Osteoblast (primary cell): Measurements from ENCODE around the gene KAZN. TPM values are rescaled to one million over a fixed set of nuclear protein-coding genes. Genes with fewer than 3 reads are reported as not detected.

Experiments
- DNase-seq: peaks from one replicate; pipeline ENCODE4 v3.0.0; 2011; ENCODE audit warnings: low spot score, mixed read lengths; ENCODE audit not compliant: insufficient read length; ENCODE audit errors: missing footprints
- H2AFZ ChIP-seq: 2 replicates; pipeline ENCODE4 v1.6.0; 2011; ENCODE audit warnings: mild to moderate bottlenecking, low read length
- H3K27ac ChIP-seq: 2 replicates; pipeline ENCODE4 v1.5.1; 2011; ENCODE audit warnings: mild to moderate bottlenecking, low read depth, low read length, moderate library complexity
- H3K27me3 ChIP-seq: 2 replicates; pipeline ENCODE4 v1.6.0; 2012; ENCODE audit warnings: mild to moderate bottlenecking, control low read depth, inconsistent platforms, low read length, moderate library complexity; ENCODE audit not compliant: insufficient read depth
- H3K36me3 ChIP-seq: 2 replicates; pipeline ENCODE4 v1.5.1; 2011; ENCODE audit warnings: mild to moderate bottlenecking, low read length, control low read depth, moderate library complexity; ENCODE audit not compliant: insufficient read depth
- H3K4me1 ChIP-seq: 2 replicates; pipeline ENCODE4 v1.5.1; 2011; ENCODE audit warnings: mild to moderate bottlenecking, low read length, control low read depth, moderate library complexity; ENCODE audit not compliant: insufficient read depth
- H3K4me2 ChIP-seq: 2 replicates; pipeline ENCODE4 v1.6.0; 2011; ENCODE audit warnings: mild to moderate bottlenecking, low read length; ENCODE audit not compliant: insufficient read depth
- H3K4me3 ChIP-seq: fragments of 200-600 bp; sonication (generic); 3 replicates; pipeline ENCODE4 v1.5.1; 2012; ENCODE audit warnings: mild to moderate bottlenecking, low read length, inconsistent platforms; ENCODE audit not compliant: insufficient read depth
- H3K79me2 ChIP-seq: 2 replicates; pipeline ENCODE4 v1.6.0; 2012; ENCODE audit warnings: mild to moderate bottlenecking, low read length, control low read depth, inconsistent platforms; ENCODE audit not compliant: insufficient read depth
- H3K9me3 ChIP-seq: 2 replicates; pipeline ENCODE4 v1.5.1; 2011; ENCODE audit warnings: low read depth, low read length, control low read depth
- H4K20me1 ChIP-seq: 2 replicates; pipeline ENCODE4 v1.6.0; 2012; ENCODE audit warnings: mild to moderate bottlenecking, low read length, control low read depth; ENCODE audit not compliant: insufficient read depth
- CTCF ChIP-seq: IDR thresholded peaks from 2 replicates; pipeline ENCODE4 v1.5.1; 2011; ENCODE audit warnings: mild to moderate bottlenecking, low read depth, low read length, moderate library complexity; ENCODE audit errors: extremely low read depth
- total RNA-seq: library from RNA; depleted of rRNA; stranded (reverse); fragments of >200 nt; gene quantifications from 2 replicates; pipeline ENCODE4 v1.2.3, GENCODE V29; 2012

KAZN gene
- total RNA-seq, 1 donor = 9.0 TPM

- Histone ChIP-seq H3K27ac (no peak overlapping the region), H2AFZ (no peak overlapping the region), H3K4me2 (no peak overlapping the region), H3K36me3 (no peaks in the 10 kb centered on the region), H3K9me3 (no peaks in the 10 kb centered on the region), H3K4me1 (no peaks in the 10 kb centered on the region), H3K4me3 (no peak overlapping the region), H3K79me2 (no peaks in the 10 kb centered on the region), H4K20me1 (peaks cover 7% of the 10 kb centered on the region), H3K27me3 (no peaks in the 10 kb centered on the region)
- DNase-seq = peak; percentile 50
- no peak for TF ChIP-seq CTCF
These were observed 450.6 kb downstream of the KAZN start for GRCh38 chr1:15049067-15049466.

- peak; percentile 42 for DNase-seq
- no peaks in the 10 kb centered on the region for H3K36me3 ChIP-seq
- TF ChIP-seq CTCF = no peak
- no peaks in the 10 kb centered on the region for H3K79me2 ChIP-seq
- no peak overlapping the region for H3K4me3 ChIP-seq
- H3K27me3 ChIP-seq = no peaks in the 10 kb centered on the region
- no peaks in the 10 kb centered on the region for H3K4me1 ChIP-seq
- peaks cover 8% of the 10 kb centered on the region for H4K20me1 ChIP-seq
- no peaks in the 10 kb centered on the region for H3K9me3 ChIP-seq
- no peak overlapping the region for H2AFZ ChIP-seq
- no peak overlapping the region for H3K27ac ChIP-seq
- no peak overlapping the region for H3K4me2 ChIP-seq
These were observed 453.5 kb downstream of the KAZN start for GRCh38 chr1:15051882-15052528.

DNA sequence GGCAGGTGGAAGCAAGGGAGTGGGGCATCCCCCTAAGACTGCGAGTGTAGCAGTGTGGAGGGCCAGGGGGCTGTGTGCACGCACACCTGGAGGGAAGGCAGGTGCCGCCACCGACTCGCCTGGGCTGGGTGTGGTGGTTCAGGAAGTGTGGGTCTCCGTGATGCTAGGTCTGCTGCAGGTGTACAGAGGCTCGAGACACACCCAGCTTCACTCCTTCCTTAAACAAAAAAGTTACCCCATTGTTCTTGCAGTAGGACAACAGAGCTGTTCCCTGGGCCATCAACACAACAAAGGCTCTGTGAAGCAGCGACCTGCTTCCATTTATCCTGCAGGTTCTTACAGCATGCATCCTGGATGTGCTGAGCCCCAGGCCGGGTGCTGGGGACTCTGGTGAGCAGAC is 454.7 kb downstream of the KAZN start:
- Histone ChIP-seq H3K4me1 (no peaks in the 10 kb centered on the region), H3K27me3 (no peaks in the 10 kb centered on the region), H3K27ac (no peak overlapping the region), H3K9me3 (no peaks in the 10 kb centered on the region), H3K4me3 (no peak overlapping the region), H3K36me3 (no peaks in the 10 kb centered on the region), H3K4me2 (no peak overlapping the region), H4K20me1 (peaks cover 8% of the 10 kb centered on the region), H3K79me2 (no peaks in the 10 kb centered on the region), H2AFZ (no peak overlapping the region)
- peak; percentile 54 for DNase-seq
- no peak for TF ChIP-seq CTCF

- no peaks in the 10 kb centered on the region for H3K27me3 ChIP-seq
- no peak overlapping the region for H3K27ac ChIP-seq
- no peak for TF ChIP-seq CTCF
- no peak overlapping the region for H3K4me2 ChIP-seq
- H3K36me3 ChIP-seq = no peaks in the 10 kb centered on the region
- no peaks in the 10 kb centered on the region for H3K9me3 ChIP-seq
- H2AFZ ChIP-seq = no peak overlapping the region
- H3K4me1 ChIP-seq = no peaks in the 10 kb centered on the region
- DNase-seq = peak; percentile 69
- peaks cover 8% of the 10 kb centered on the region for H4K20me1 ChIP-seq
- H3K79me2 ChIP-seq = no peaks in the 10 kb centered on the region
- no peak overlapping the region for H3K4me3 ChIP-seq
These were observed 457.4 kb downstream of the KAZN start for GRCh38 chr1:15055736-15056415.
